Measurements from ENCODE around the gene SAT1. TPM values are rescaled to one million over a fixed set of nuclear protein-coding genes. Genes with fewer than 3 reads are reported as not detected.

Gene SAT1
- total RNA-seq, 1 donor = 96.6 TPM

DNA sequence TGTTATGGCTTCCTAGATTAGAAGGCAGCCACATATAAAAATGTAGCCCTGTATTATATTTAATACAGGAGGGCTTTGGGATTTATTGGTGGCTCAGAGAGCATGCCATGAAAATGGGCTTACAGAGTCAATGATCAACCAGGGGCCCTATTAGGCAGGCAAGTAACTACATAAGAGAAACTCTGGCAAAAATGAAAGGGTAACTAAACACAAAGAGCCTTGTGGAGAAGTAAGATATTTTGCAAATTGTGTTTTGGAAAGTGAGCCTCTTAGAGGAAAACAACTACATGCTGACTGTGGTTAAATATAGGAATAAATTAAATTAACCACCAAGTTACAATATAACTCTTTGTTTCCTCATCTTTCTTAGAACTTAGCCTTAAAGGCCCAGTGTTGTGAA lies 5.5 kb downstream of the SAT1 start:
- TF ChIP-seq CTCF (IDR thresholded peaks at IDR 0.05; ENCODE audit: extremely low read depth, low read depth, low read length) = no peak
- Histone ChIP-seq H3K79me2 (ENCODE audit: insufficient read depth, low read length) (peaks cover 8% of the 10 kb centered on the region), H3K27me3 (ENCODE audit: insufficient read depth, low read length) (no peaks in the 10 kb centered on the region), H2AFZ (ENCODE audit: low read length) (no peak overlapping the region), H3K9me3 (ENCODE audit: low read depth, low read length) (no peaks in the 10 kb centered on the region), H3K4me1 (ENCODE audit: insufficient read depth, low read length) (no peaks in the 10 kb centered on the region), H3K27ac (ENCODE audit: low read depth, low read length) (no peak overlapping the region), H3K4me2 (ENCODE audit: insufficient read depth, low read length) (no peak overlapping the region), H3K36me3 (ENCODE audit: insufficient read depth, low read length) (peaks cover 13% of the 10 kb centered on the region), H4K20me1 (ENCODE audit: insufficient read depth, low read length) (no peaks in the 10 kb centered on the region), H3K4me3 (ENCODE audit: insufficient read depth, low read length) (no peak overlapping the region)
- DNase-seq (ENCODE audit: insufficient read length, low spot score, missing footprints) = no peak

- H4K20me1 ChIP-seq (ENCODE audit: insufficient read depth, low read length) = no peaks in the 10 kb centered on the region
- H3K4me2 ChIP-seq (ENCODE audit: insufficient read depth, low read length) = no peak overlapping the region
- no peaks in the 10 kb centered on the region for H3K9me3 ChIP-seq (ENCODE audit: low read depth, low read length)
- peaks cover 4% of the 10 kb centered on the region for H3K79me2 ChIP-seq (ENCODE audit: insufficient read depth, low read length)
- TF ChIP-seq CTCF (IDR thresholded peaks at IDR 0.05; ENCODE audit: extremely low read depth, low read depth, low read length) = no peak
- H3K36me3 ChIP-seq (ENCODE audit: insufficient read depth, low read length) = peaks cover 13% of the 10 kb centered on the region
- H3K4me1 ChIP-seq (ENCODE audit: insufficient read depth, low read length) = no peaks in the 10 kb centered on the region
- no peak overlapping the region for H3K27ac ChIP-seq (ENCODE audit: low read depth, low read length)
- no peak overlapping the region for H2AFZ ChIP-seq (ENCODE audit: low read length)
- no peak for DNase-seq (ENCODE audit: insufficient read length, low spot score, missing footprints)
- H3K4me3 ChIP-seq (ENCODE audit: insufficient read depth, low read length) = no peak overlapping the region
- H3K27me3 ChIP-seq (ENCODE audit: insufficient read depth, low read length) = no peaks in the 10 kb centered on the region
Observed at GRCh38 chrX:23788946-23789345, 6.0 kb downstream of the SAT1 start.

GRCh38 chrX:23789386-23790154 lies 6.6 kb downstream of the SAT1 start:
- H3K27ac ChIP-seq (ENCODE audit: low read depth, low read length) = no peak overlapping the region
- no peak for TF ChIP-seq CTCF (IDR thresholded peaks at IDR 0.05; ENCODE audit: extremely low read depth, low read depth, low read length)
- H3K27me3 ChIP-seq (ENCODE audit: insufficient read depth, low read length) = no peaks in the 10 kb centered on the region
- no peak overlapping the region for H3K4me3 ChIP-seq (ENCODE audit: insufficient read depth, low read length)
- H3K36me3 ChIP-seq (ENCODE audit: insufficient read depth, low read length) = peaks cover 13% of the 10 kb centered on the region
- DNase-seq (ENCODE audit: insufficient read length, low spot score, missing footprints) = no peak
- no peak overlapping the region for H3K4me2 ChIP-seq (ENCODE audit: insufficient read depth, low read length)
- H3K4me1 ChIP-seq (ENCODE audit: insufficient read depth, low read length) = no peaks in the 10 kb centered on the region
- no peaks in the 10 kb centered on the region for H4K20me1 ChIP-seq (ENCODE audit: insufficient read depth, low read length)
- H3K9me3 ChIP-seq (ENCODE audit: low read depth, low read length) = no peaks in the 10 kb centered on the region
- H2AFZ ChIP-seq (ENCODE audit: low read length) = no peak overlapping the region
- no peaks in the 10 kb centered on the region for H3K79me2 ChIP-seq (ENCODE audit: insufficient read depth, low read length)

DNA sequence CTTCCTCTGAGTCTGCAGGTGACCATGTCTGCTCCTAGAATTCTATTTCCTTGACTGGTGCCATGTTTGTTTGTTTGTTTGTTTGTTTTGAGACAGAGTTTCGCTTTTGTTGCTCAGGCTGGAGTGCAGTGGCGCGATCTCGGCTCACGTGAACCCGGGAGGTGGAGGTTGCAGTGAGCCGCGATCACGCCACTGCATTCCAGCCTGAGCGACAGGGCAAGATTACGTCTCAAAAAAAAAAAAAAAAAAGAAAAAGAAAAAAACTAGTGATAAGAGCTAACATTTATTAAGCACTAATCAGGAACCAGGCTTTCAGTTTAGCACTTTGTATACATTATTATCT lies 7.2 kb downstream of the SAT1 start:
- Histone ChIP-seq H3K4me1 (ENCODE audit: insufficient read depth, low read length) (no peaks in the 10 kb centered on the region), H2AFZ (ENCODE audit: low read length) (no peak overlapping the region), H3K4me2 (ENCODE audit: insufficient read depth, low read length) (no peak overlapping the region), H3K36me3 (ENCODE audit: insufficient read depth, low read length) (peaks cover 9% of the 10 kb centered on the region), H4K20me1 (ENCODE audit: insufficient read depth, low read length) (no peaks in the 10 kb centered on the region), H3K4me3 (ENCODE audit: insufficient read depth, low read length) (no peak overlapping the region), H3K79me2 (ENCODE audit: insufficient read depth, low read length) (no peaks in the 10 kb centered on the region), H3K9me3 (ENCODE audit: low read depth, low read length) (no peaks in the 10 kb centered on the region), H3K27ac (ENCODE audit: low read depth, low read length) (no peak overlapping the region), H3K27me3 (ENCODE audit: insufficient read depth, low read length) (no peaks in the 10 kb centered on the region)
- TF ChIP-seq CTCF (IDR thresholded peaks at IDR 0.05; ENCODE audit: extremely low read depth, low read depth, low read length) = no peak
- no peak for DNase-seq (ENCODE audit: insufficient read length, low spot score, missing footprints)
